Activated T-helper 1 cell treated with Interleukin-2 at 50 U/mL for 16 hours (primary cell): ENCODE results near the gene MICAL3.

Experiments used
- DNase-seq: peaks from one replicate; pipeline ENCODE4 v3.0.0-alpha.2; 2020; ENCODE audit warnings: low read depth

MICAL3 gene

GRCh38 chr22:17833489-17833888 lies 190.9 kb downstream of the MICAL3 start:
- DNase-seq, result no peak

DNA sequence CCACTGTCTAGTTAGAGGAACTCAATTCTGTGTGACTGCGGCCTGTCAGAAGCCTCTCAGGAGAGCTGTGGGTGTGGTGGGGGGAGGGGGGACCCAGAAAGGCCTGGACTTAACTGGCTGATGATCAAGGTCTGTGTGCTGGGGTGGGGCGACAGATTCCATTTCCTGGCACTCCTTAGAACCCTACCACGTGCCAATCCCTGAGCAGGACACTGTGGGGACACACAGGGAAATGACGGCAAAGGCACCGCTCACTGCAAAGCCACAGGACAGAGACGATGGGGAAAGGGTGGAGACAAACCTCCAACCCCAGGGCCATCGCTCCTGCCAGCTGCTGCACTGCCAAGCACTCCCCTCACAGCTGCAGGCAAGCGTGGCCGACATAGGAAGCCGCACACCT lies 191.7 kb downstream of the MICAL3 start:
- no peak for DNase-seq

DNA sequence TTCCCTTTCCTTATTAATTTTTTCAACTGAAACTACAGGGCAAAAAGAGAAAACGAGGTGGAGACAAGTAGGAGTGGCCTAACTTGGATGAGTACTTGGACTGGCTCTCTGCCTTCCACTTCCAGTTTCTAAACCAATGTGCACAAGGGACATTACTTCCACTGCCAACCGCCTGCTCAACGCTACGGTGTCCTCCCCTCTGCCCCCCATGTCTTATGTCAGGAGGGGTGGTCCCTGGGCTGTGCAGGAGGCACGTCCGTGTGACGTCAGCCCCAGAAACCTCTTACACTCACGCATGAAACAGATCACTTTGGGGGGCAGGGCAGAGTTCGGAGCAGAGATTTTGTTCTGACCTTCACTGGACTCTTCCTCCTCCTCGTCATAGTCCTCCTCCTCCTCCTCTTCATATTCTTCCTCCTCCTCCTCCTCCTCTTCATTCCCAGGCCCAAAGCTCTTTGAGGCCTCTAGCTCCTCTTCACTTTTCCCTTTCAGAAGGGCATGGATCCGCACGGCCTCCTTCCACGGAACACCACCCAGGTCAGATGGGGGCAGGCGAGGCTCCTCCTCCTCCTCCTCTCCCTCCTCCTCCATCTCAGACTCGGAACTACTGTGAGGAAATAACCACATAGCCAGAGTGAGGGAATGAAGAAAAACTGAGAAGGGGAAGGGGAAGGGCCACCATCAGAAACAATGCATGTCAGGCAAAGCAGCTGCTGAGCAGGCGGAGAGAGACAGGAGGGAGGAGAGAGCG lies 192.7 kb downstream of the MICAL3 start:
- DNase-seq, result no peak

GRCh38 chr22:17830043-17830961 lies 194.1 kb downstream of the MICAL3 start:
- peak; percentile 68 for DNase-seq

- no peak for DNase-seq
Observed at GRCh38 chr22:17829695-17830042, 194.7 kb downstream of the MICAL3 start.

DNA sequence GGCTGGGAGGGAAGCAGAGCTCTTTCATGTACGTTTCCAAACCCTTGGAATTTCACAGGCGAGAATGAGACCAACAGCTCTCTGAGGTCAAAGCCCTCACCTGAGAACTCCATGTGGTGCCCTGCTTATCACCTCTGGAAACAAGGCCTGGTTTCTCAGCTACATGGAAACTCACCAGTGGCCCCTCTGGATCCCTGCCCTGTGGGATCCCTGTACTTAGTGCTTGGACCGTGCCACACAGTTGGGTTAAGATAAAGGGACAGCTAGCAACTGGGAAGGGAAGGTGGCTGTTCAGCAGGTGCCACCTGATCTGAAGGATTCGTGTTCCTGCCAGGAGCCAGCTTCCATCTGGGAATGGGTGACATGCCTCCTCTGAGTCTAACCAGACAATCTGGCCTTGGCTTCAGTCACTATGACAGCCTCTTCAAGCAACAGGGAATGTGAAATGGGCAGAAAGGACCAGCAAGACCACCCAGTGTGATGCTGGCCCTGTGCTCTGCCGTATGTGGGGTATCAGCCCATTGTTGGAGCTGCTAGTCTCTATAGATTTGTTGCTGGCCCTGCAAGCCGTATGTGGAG lies 195.8 kb downstream of the MICAL3 start:
- no peak for DNase-seq

GRCh38 chr22:17827466-17827865 lies 196.9 kb downstream of the MICAL3 start:
- no peak for DNase-seq

DNA sequence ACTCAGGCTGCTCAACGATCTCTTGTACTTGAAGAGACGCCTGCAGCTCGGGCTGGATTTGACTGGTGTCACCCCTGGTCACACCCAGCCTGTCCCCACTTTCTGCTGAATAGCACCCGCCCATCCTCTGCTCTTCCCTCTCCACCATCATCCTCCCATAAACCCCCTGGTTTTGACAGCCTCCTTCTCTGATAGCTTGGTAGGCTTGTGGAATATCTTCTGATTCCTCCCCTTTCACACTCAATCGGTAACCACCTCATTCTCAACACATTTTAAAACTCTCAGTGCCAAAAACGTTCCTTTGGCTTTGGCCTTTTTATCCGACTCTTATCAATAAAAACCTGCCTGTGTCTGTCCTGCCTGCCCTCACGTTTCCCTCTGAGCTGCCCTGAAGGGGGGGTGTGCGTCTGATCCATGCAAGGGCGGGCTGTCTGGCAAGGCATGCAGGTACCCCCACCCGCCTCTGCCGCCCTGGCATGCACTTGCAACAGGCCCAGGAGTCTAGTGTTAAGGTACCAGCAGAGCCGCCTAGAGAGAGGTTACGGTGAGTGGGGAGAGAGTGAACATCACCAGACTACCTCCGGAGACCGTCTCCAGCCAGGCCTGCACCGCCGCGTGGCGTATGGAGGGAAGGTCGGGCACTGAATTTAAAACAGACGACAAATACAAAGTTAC lies 198.3 kb downstream of the MICAL3 start:
- DNase-seq, result no peak

- no peak for DNase-seq
Observed at GRCh38 chr22:17824457-17824856, 199.9 kb downstream of the MICAL3 start.

GRCh38 chr22:17823964-17824363 lies 200.4 kb downstream of the MICAL3 start:
- DNase-seq, result no peak

GRCh38 chr22:17823226-17823625 lies 201.1 kb downstream of the MICAL3 start:
- DNase-seq, result no peak

GRCh38 chr22:17822087-17822486 lies 202.3 kb downstream of the MICAL3 start:
- DNase-seq, result no peak

DNA sequence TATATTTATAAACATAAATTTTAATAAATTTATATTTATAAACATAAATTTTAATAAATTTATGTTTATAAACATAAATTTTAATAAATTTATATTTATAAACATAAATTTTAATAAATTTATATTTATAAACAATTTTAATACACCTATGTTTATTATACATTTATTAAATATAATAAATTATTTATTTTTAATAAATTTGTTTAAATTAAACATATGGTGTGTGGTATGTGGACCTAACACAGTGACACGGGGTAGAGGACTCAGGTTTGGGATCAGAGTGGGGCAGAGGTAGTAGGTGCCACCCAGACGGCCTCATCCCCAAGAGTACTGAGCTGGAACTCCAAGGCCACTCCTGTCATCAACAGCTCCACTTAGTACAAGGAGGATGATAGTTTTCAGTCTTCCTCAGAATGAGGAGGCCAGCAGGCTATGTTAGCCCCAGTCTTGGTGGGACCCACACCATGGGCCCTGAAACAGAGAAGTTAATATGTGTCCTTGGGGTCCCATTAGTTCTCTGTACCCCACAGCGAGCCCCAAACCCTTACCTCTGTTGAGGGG lies 203.4 kb downstream of the MICAL3 start:
- no peak for DNase-seq

DNA sequence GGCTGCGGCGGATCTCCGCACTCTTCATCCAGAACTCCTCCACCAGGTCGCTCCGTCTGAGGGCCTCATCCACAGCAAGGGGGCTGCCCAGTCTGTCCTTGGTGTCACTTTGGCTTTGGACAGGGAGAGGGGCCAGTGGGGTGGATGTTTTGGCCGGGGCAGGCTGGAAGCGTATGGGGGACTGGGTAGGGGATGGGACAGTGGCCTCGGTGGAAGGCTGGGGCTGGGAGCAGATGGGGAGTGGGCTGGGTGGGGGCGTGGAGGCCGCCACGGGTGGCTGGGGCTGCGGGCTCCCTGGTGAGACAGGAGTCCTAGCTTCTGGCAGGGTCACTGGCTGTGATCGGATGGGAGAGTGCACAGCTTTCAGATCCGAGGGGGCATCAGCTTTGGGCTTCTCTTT lies 205.7 kb downstream of the MICAL3 start:
- DNase-seq, result no peak

GRCh38 chr22:17818180-17818579 lies 206.2 kb downstream of the MICAL3 start:
- DNase-seq, result no peak

DNA sequence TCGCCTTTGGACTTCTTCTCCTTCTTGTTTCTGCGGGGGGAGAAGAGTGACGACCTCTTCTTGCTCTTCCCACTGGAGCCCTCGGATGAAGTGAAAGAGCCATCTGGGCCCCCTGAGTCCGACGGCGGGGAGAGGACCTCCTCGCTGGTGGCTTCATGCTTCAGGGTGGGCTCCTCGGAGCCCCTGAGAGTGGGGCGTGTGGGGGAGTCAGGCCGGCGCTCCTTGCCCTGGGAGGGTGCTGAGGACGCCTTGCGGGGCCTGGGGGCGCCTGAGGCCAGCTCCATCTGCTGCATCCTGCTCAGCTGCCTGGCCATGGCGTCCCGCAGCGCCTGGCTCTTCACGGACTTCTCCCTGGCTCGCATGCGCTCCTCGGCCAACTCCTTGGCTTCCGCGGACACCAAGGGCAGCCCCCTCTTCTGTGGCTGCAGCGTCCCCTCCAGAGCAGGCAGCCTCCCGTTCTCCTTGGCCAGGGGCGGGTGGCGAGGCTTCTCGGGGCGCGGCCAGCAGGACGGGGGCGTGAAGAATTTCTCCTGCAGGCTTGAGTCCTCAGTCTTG lies 206.8 kb downstream of the MICAL3 start:
- DNase-seq, result no peak

DNA sequence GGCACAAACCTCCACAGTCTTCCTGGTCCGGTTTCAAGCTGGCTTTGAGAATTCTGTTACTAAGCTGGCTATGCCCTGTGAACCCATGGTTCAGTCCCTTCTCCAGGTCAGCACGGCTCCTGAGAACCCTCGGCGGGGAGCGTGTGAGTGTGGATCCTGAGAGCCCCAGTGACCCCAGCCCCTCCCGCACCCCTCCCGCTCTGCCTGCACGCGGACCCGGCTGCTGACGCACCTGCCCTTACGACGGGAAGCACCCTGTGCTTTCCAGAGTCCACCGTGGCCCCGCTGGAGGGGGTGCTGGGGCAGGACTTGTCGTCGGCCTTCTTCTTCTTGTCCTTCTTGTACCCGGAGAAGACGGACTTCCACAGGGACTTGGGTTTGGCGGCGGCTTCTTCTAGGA lies 207.3 kb downstream of the MICAL3 start:
- DNase-seq, result no peak

- DNase-seq, result no peak
Observed at GRCh38 chr22:17816649-17817048, 207.7 kb downstream of the MICAL3 start.

- DNase-seq, result no peak
Observed at GRCh38 chr22:17815703-17816254, 208.6 kb downstream of the MICAL3 start.

DNA sequence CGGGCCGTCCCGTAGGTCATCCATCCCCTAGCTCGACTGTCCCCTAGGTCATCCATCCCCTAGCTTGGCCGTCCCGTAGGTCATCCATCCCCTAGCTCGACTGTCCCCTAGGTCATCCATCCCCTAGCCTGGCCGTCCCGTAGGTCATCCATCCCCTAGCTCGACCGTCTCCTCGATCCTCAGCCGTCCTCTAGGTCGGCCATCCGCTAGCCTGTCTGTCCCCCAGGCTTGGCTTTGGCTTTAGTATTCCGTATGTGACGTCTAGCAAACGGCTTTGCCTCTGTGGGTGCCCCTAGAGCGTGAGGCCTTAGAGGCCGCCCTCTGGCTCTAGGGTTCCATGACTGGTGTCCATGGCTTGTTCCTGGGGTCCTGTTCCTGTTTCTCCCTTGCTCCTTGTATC lies 209.5 kb downstream of the MICAL3 start:
- no peak for DNase-seq

- no peak for DNase-seq
Observed at GRCh38 chr22:17814084-17814483, 210.3 kb downstream of the MICAL3 start.

DNA sequence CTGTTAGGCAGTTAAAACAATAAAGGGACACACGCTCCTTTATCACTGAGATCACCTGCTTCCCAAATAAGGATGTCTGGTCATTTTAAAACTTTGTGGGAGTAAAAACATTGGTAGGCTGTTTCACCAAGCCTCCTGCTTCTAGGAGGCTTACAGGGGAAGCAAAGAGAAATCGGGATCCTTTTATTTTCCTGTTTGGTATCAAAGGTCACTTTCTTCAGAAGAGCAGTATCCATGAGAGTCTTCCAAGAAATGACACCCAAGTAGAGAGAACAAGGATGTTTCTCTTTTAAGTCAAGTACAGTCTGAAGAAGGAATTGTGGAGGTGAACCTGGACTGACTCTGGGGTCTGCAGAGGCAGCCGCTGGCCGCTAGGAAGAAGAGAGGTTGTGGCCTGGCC lies 213.2 kb downstream of the MICAL3 start:
- no peak for DNase-seq
